PFSK-1 (cell line): ENCODE measurements around the gene PLSCR3.

ENCODE experiments used
- FOXP2 ChIP-seq: optimal IDR thresholded peaks from 2 replicates; pipeline ENCODE3; 2011; ENCODE audit warnings: borderline replicate concordance, control low read depth, inconsistent platforms; ENCODE audit not compliant: insufficient read depth; ENCODE audit errors: extremely low read length, extremely low read depth
- POLR2AphosphoS5 ChIP-seq: IDR thresholded peaks from 2 replicates; pipeline ENCODE4 v1.6.1; 2012; ENCODE audit warnings: low read depth, mild to moderate bottlenecking, control low read depth, low read length, moderate library complexity
- REST ChIP-seq, 2 experiments: IDR thresholded peaks; 2 replicates each; pipeline versions ENCODE4 v1.6.1 to v1.8.0; 2011 to 2012; ENCODE audit warnings: low read depth in 2 of 2, low read length in 2 of 2, control low read depth in 1 of 2, inconsistent platforms in 1 of 2, mild to moderate bottlenecking in 1 of 2, moderate library complexity in 1 of 2; ENCODE audit not compliant: insufficient read depth in 1 of 2
- SIN3A ChIP-seq: IDR thresholded peaks from 2 replicates; pipeline ENCODE4 v1.6.1; 2012; ENCODE audit warnings: mild to moderate bottlenecking, low read length, moderate library complexity, borderline replicate concordance; ENCODE audit not compliant: insufficient read depth
- TAF1 ChIP-seq: IDR thresholded peaks from 2 replicates; pipeline ENCODE4 v1.6.1; 2012; ENCODE audit warnings: low read length, control low read depth, borderline replicate concordance; ENCODE audit not compliant: insufficient read depth

The PLSCR3 gene

DNA sequence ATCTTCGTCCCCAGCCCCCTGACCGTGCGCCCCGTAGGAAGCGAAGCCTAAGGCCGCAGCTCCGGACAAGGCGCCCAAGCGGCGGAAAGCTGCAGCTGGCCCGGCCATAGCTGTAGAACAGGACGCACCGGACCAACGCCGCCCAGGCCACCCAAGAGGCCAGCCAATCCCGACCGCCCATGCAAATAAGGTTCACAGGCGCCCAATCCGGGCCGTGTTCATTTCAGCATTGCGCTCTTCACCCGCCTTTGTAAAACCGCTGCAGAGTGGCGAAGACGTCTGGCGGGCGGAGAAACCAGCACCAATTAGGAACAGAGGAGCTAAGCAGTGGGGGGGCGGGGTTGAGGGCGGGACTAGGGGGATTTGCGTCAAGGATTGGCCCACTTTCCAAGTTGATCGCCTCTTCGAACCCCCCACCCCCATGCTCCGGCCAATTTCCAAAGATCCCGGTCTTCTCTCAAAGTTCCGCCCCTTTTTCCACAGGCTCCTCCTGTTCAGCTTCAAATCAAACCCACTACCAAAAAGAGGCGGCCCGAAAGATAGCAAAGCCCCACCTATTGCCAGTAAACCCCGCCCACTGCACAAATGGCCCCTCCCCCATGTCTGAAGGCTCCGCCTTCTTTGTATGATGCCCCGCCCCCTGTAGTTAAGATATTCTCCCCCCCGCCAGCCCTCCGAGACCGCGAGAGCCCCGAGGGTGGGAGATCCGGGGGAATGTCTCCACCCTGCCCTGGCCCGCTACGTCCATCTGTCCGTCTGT lies 9.8 kb upstream of the PLSCR3 start, which contains the start of gene TMEM256:
TSS of gene TMEM256 (minus strand) at position 121 of the 760 bp plus-strand sequence. CDS start at position 108, 13 bp downstream.
- TF ChIP-seq SIN3A (peak; percentile 94; the same call in 1 of the 2 replicates), REST (IDR thresholded peaks at IDR 0.05; ENCODE audit: insufficient read depth in 1 of 2, low read depth in 2 of 2, low read length in 2 of 2) (peak in 1 of 2 experiments; percentile 46; a peak in 1 of 4 replicates), POLR2AphosphoS5 (peak; percentile 96), FOXP2 (peak; percentile 44), TAF1 (peak; percentile 91)

DNA sequence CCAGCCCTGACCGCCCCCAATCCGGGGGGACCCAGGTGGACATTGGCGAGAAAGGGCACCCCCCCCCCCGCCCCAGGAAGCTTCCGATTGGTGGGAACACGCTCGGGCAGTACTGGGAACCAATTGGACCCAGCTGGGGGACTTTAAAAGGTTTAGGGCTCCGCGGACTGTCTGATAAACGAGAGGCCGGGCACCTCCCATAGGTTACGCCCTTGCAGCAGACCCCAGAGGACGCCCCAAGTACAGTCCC lies 9.3 kb upstream of the PLSCR3 start:
- TF ChIP-seq FOXP2 = no peak
- no peak for TF ChIP-seq POLR2AphosphoS5
- TF ChIP-seq SIN3A = no peak
- no peak for TF ChIP-seq TAF1
- TF ChIP-seq REST (IDR thresholded peaks at IDR 0.05; ENCODE audit: insufficient read depth in 1 of 2, low read depth in 2 of 2, low read length in 2 of 2) = no peak

GRCh38 chr17:7403043-7403726 lies 8.9 kb upstream of the PLSCR3 start:
- TF ChIP-seq SIN3A = no peak
- no peak for TF ChIP-seq REST (IDR thresholded peaks at IDR 0.05; ENCODE audit: insufficient read depth in 1 of 2, low read depth in 2 of 2, low read length in 2 of 2)
- TF ChIP-seq FOXP2 = no peak
- no peak for TF ChIP-seq TAF1
- no peak; the same call in 1 of the 2 replicates for TF ChIP-seq POLR2AphosphoS5

- TF ChIP-seq POLR2AphosphoS5 = no peak
- no peak for TF ChIP-seq FOXP2
- no peak for TF ChIP-seq SIN3A
- no peak for TF ChIP-seq TAF1
- no peak for TF ChIP-seq REST (IDR thresholded peaks at IDR 0.05; ENCODE audit: insufficient read depth in 1 of 2, low read depth in 2 of 2, low read length in 2 of 2)
Observed at GRCh38 chr17:7398612-7399011, 4.3 kb upstream of the PLSCR3 start.
